Rectal smooth muscle tissue (tissue), 1 donor: ENCODE measurements around the gene RASGRP4.
"Not testable (repeated sequence)": the region's sequence is repeated elsewhere in the genome, so short reads cannot be mapped to it uniquely, and the experiment has no call there.

Source experiments
- H3K27ac ChIP-seq: one replicate; pipeline ENCODE4 v1.7.0; 2013; ENCODE audit warnings: low read depth, low read length, inconsistent platforms
- H3K27me3 ChIP-seq: one replicate; pipeline ENCODE4 v1.7.0; 2013; ENCODE audit warnings: low read length; ENCODE audit not compliant: control insufficient read depth, insufficient read depth
- H3K36me3 ChIP-seq: one replicate; pipeline ENCODE4 v1.7.0; 2013; ENCODE audit warnings: low read length; ENCODE audit not compliant: control insufficient read depth, insufficient read depth
- H3K4me1 ChIP-seq: one replicate; pipeline ENCODE4 v1.7.0; 2013; ENCODE audit warnings: low read length; ENCODE audit not compliant: control insufficient read depth, insufficient read depth
- H3K4me3 ChIP-seq: one replicate; pipeline ENCODE4 v1.7.0; 2013; ENCODE audit warnings: low read length
- H3K9ac ChIP-seq: one replicate; pipeline ENCODE4 v1.7.0; 2013; ENCODE audit warnings: low read length

The RASGRP4 gene

DNA sequence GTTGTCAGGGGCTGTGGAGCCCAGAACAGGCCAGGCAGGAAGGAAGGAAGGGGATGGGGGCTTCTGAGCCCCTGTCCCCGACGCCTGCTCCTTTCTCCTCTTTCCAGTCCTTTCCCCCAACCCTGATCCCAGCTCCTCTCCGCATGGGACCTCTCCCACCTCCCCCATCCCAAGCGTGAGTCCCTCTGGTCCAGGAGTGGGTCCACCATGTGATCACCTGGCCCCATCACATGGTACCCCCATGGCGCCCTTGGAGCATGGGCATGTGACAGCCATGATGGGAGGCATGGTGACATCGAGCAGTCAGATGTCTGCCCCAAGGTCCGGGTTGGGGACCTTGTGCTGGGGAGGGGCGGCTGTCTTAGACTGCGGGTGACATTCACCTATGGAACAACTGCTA is 16.7 kb upstream of the RASGRP4 start:
- no peak overlapping the region for H3K9ac ChIP-seq
- no peaks in the 10 kb centered on the region for H3K36me3 ChIP-seq
- peaks cover 7% of the 10 kb centered on the region for H3K27me3 ChIP-seq
- H3K27ac ChIP-seq: no peak overlapping the region
- no peak overlapping the region for H3K4me3 ChIP-seq
- H3K4me1 ChIP-seq: no peaks in the 10 kb centered on the region

DNA sequence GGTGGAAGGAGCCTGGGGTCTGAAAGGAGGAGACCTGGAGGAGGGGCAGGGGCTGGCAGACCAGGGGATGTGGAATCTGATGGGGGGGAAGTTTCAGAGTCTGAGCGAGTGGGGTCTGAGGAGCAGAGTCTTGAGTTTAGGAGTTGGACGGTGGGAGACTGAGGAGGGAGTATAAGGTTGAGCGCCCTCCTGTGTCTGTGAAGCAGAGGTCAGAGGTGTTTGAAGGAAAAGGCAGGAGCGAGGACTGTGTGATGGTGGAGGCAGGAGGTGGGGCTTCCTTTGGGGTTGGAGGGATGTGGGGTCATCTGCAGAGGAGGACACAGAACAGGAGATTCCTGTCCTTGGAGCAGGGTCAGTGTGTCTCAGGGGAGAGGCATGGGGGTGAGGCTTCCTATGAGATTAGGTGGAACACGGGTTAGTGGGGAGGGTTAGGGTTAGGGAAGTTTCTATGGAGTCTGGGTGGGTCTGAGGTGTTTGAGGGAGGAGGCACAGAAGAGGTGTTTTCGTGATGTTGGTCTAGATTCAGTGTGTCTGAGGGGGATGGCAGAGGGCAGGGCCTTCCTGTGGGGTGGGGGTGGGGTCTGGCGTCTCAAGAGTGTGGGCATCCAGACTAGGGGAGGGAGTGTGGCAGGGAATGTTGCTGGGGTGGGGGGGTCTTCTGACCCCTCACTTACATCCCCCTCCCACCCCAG is 15.8 kb upstream of the RASGRP4 start:
- H3K27ac ChIP-seq: no peak overlapping the region
- H3K4me3 ChIP-seq: no peak overlapping the region
- H3K27me3 ChIP-seq: peaks cover 7% of the 10 kb centered on the region
- no peak overlapping the region for H3K9ac ChIP-seq
- H3K36me3 ChIP-seq: no peaks in the 10 kb centered on the region
- no peaks in the 10 kb centered on the region for H3K4me1 ChIP-seq

- Histone ChIP-seq H3K27ac (no peak overlapping the region), H3K4me1 (no peaks in the 10 kb centered on the region), H3K27me3 (peaks cover 7% of the 10 kb centered on the region), H3K4me3 (no peak overlapping the region), H3K9ac (no peak overlapping the region), H3K36me3 (no peaks in the 10 kb centered on the region)
Observed at GRCh38 chr19:38440592-38440991, 14.6 kb upstream of the RASGRP4 start.

- Histone ChIP-seq H3K4me3 (no peak overlapping the region), H3K9ac (no peak overlapping the region), H3K4me1 (no peaks in the 10 kb centered on the region), H3K27me3 (peaks cover 20% of the 10 kb centered on the region), H3K27ac (no peak overlapping the region), H3K36me3 (no peaks in the 10 kb centered on the region)
Observed at GRCh38 chr19:38437917-38438316, 11.9 kb upstream of the RASGRP4 start.

DNA sequence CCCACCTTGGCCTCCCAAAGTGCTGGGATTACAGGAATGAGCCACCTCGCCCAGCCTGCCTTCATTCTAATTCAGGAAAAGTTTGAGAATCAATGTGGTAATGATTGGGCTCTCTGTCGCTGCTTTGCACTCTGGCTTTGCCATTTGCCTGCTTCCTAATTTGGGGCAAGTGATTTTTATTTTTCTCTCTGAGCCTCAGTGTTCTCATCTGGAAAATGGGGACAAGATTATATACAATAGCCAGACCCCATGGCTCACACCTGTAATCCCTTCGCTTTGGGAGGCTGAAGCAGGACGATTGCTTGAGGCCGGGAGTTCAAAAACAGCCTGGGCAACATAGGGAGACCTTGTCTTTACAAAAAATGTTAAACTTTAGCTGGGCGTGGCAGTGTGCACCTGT is 11.3 kb upstream of the RASGRP4 start:
- Histone ChIP-seq H3K27me3 (peaks cover 16% of the 10 kb centered on the region), H3K36me3 (no peaks in the 10 kb centered on the region), H3K4me1 (no peaks in the 10 kb centered on the region), H3K4me3 (no peak overlapping the region), H3K27ac (no peak overlapping the region), H3K9ac (no peak overlapping the region)

- no peak overlapping the region for H3K9ac ChIP-seq
- no peaks in the 10 kb centered on the region for H3K4me1 ChIP-seq
- no peak overlapping the region for H3K27ac ChIP-seq
- H3K4me3 ChIP-seq: no peak overlapping the region
- H3K36me3 ChIP-seq: no peaks in the 10 kb centered on the region
- H3K27me3 ChIP-seq: peaks cover 13% of the 10 kb centered on the region
Observed at GRCh38 chr19:38434549-38435051, 8.6 kb upstream of the RASGRP4 start.

DNA sequence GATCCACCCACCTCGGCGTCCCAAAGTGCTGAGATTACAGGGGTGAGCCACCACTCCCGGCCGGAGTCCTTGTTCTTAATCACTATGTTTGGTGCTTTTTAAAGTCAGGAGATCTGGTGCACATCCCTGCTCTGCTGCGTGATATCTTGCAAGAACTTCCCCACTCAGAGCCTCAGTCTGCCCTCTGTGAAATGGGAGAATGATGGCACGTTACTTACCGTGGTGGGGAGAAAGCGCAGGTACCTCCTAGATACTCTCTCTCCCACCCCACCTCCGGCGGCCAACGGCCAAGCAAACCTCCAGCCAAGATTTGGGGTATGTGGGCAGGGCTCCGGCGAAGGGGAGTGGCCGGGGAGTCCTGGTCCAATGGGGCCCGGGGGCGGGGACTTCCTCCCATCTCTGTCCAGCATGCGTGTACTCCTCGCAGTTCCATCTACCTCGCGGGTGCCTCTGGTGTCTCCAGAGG is 7.3 kb upstream of the RASGRP4 start, which contains the start of gene RYR1:
Gene RYR1 (plus strand): TSS at position 424 of the 466 bp plus-strand sequence. CDS start 139 bp downstream, outside the sequence.
- peaks cover 13% of the 10 kb centered on the region for H3K27me3 ChIP-seq
- H3K27ac ChIP-seq: no peak within 1 kb of the TSS
- H3K4me3 ChIP-seq: peak within 1 kb of the TSS; percentile 32
- H3K9ac ChIP-seq: no peak within 1 kb of the TSS
- H3K36me3 ChIP-seq: no peaks in the 10 kb centered on the region
- H3K4me1 ChIP-seq: no peaks in the 10 kb centered on the region

GRCh38 chr19:38430931-38431330 is 4.9 kb upstream of the RASGRP4 start:
- H3K4me1 ChIP-seq: no peaks in the 10 kb centered on the region
- H3K27me3 ChIP-seq: peaks cover 13% of the 10 kb centered on the region
- H3K36me3 ChIP-seq: no peaks in the 10 kb centered on the region
- H3K4me3 ChIP-seq: no peak overlapping the region
- H3K27ac ChIP-seq: no peak overlapping the region
- H3K9ac ChIP-seq: no peak overlapping the region

DNA sequence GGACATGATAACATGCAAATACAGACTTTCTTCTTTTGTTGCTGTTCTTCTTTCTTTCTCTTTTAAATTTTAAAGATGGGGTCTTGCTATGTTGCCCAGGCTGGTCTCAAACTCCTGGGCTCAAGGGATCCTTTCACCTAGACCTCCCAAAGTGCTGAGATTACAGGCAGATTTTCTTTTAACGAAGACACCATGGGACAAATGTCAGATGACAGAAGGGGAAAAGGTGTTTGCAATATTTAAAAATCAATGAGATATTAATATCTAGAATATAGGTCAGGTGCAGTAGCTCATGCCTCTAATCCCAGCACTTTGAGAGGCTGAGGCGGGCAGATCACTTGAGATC is 3.8 kb upstream of the RASGRP4 start:
- Histone ChIP-seq H3K9ac (no peak overlapping the region), H3K27me3 (peaks cover 10% of the 10 kb centered on the region), H3K4me1 (no peaks in the 10 kb centered on the region), H3K36me3 (no peaks in the 10 kb centered on the region), H3K4me3 (no peak overlapping the region), H3K27ac (no peak overlapping the region)

GRCh38 chr19:38429055-38429810 is 3.2 kb upstream of the RASGRP4 start:
- H3K27me3 ChIP-seq: peaks cover 5% of the 10 kb centered on the region
- no peak overlapping the region for H3K27ac ChIP-seq
- H3K9ac ChIP-seq: no peak overlapping the region
- H3K4me1 ChIP-seq: no peaks in the 10 kb centered on the region
- H3K36me3 ChIP-seq: no peaks in the 10 kb centered on the region
- H3K4me3 ChIP-seq: no peak overlapping the region

DNA sequence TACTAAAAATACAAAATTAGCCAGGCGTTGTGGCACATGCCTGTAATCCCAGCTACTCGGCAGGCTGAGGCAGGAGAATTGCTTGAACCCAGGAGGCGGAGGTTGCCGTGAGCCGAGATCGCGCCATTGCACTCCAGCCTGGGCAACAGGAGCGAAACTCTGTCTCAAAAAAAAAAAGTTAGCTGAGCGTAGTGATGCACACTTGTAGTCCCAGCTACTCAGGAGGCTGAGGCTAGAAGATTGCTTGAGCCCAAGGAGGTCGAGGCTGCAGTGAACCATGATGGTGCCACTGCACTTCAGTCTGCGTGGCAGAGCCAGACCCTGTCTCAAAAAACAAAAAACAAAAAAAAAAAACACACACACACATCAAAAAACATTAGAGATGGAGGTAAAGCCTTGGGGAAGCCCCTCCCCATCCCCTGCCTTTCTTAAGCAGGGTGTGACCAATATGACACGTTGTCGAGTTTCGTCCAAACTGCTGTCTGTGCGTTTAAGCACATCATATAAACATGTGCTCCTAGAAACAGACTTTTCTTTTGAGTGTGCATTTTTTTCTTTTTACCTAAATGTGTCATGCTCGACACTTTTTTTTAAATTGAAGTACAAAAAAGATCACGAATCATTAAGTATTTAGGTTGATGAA is 1.1 kb upstream of the RASGRP4 start:
- not testable (repeated sequence) for H3K36me3 ChIP-seq, H3K27ac ChIP-seq, H3K4me3 ChIP-seq, H3K9ac ChIP-seq, H3K4me1 ChIP-seq, H3K27me3 ChIP-seq

- Histone ChIP-seq H3K9ac (no peak overlapping the region), H3K27me3 (no peaks in the 10 kb centered on the region), H3K36me3 (no peaks in the 10 kb centered on the region), H3K4me1 (no peaks in the 10 kb centered on the region), H3K27ac (no peak overlapping the region), H3K4me3 (no peak overlapping the region)
Observed at GRCh38 chr19:38425222-38425809, 703 bp downstream of the RASGRP4 start.
